Measurements from ENCODE around the gene GFI1B.
A peak's percentile ranks its signal among the peaks of the same experiment; 100 is the strongest.

GFI1B gene

GRCh38 chr9:132978451-132979131 lies at the start of gene GFI1B:
Gene GFI1B (plus strand): TSS chr9:132978694. CDS start chr9:132986679, 7,985 bp downstream.
- no peak for DNase-seq (ENCODE audit: low read depth in 2 of 2)

- no peak for DNase-seq (ENCODE audit: low read depth in 2 of 2)
Observed at GRCh38 chr9:132931178-132931735, 47.2 kb upstream of the GFI1B start.

- DNase-seq (ENCODE audit: low read depth in 2 of 2): no peak
Observed at GRCh38 chr9:132935026-132935425, 43.5 kb upstream of the GFI1B start.

GRCh38 chr9:132937463-132937901 lies 41.0 kb upstream of the GFI1B start:
- DNase-seq (ENCODE audit: low read depth in 2 of 2): no peak

GRCh38 chr9:132939169-132939568 lies 39.3 kb upstream of the GFI1B start:
- DNase-seq (ENCODE audit: low read depth in 2 of 2): no peak

GRCh38 chr9:132942541-132943182 lies 35.8 kb upstream of the GFI1B start:
- DNase-seq (ENCODE audit: low read depth in 2 of 2): no peak

- no peak for DNase-seq (ENCODE audit: low read depth in 2 of 2)
Observed at GRCh38 chr9:132943651-132944293, 34.7 kb upstream of the GFI1B start.

- DNase-seq (ENCODE audit: low read depth in 2 of 2): peak; percentile 95 to 97
Observed at GRCh38 chr9:132944294-132945185, 34.0 kb upstream of the GFI1B start, which contains the start of gene TSC1. Gene TSC1 (minus strand): TSS chr9:132944616. CDS start chr9:132928872, 15,744 bp downstream.

- DNase-seq (ENCODE audit: low read depth in 2 of 2): no peak
Observed at GRCh38 chr9:132945186-132946130, 33.0 kb upstream of the GFI1B start.

GRCh38 chr9:132946211-132946610 lies 32.3 kb upstream of the GFI1B start:
- no peak for DNase-seq (ENCODE audit: low read depth in 2 of 2)

GRCh38 chr9:132946631-132947295 lies 31.7 kb upstream of the GFI1B start:
- no peak for DNase-seq (ENCODE audit: low read depth in 2 of 2)

- DNase-seq (ENCODE audit: low read depth in 2 of 2): no peak
Observed at GRCh38 chr9:132947756-132948155, 30.7 kb upstream of the GFI1B start.

- DNase-seq (ENCODE audit: low read depth in 2 of 2): no peak
Observed at GRCh38 chr9:132948482-132949050, 29.9 kb upstream of the GFI1B start.

- no peak for DNase-seq (ENCODE audit: low read depth in 2 of 2)
Observed at GRCh38 chr9:132949709-132950108, 28.8 kb upstream of the GFI1B start.

GRCh38 chr9:132955123-132955522 lies 23.4 kb upstream of the GFI1B start:
- DNase-seq (ENCODE audit: low read depth in 2 of 2): no peak

- DNase-seq (ENCODE audit: low read depth in 2 of 2): no peak
Observed at GRCh38 chr9:132955768-132956167, 22.7 kb upstream of the GFI1B start.

- no peak for DNase-seq (ENCODE audit: low read depth in 2 of 2)
Observed at GRCh38 chr9:132957805-132958204, 20.7 kb upstream of the GFI1B start.

- DNase-seq (ENCODE audit: low read depth in 2 of 2): no peak
Observed at GRCh38 chr9:132961002-132961401, 17.5 kb upstream of the GFI1B start.

GRCh38 chr9:132965478-132965877 lies 13.0 kb upstream of the GFI1B start:
- no peak for DNase-seq (ENCODE audit: low read depth in 2 of 2)

Measured in activated CD4-positive, alpha-beta T cell treated with anti-CD3 and anti-CD28 coated beads for 24 hours (primary cell).